CD1c-positive myeloid dendritic cell (primary cell): ENCODE measurements around the gene COL25A1.

ENCODE experiments used
- DNase-seq: peaks from one replicate; pipeline ENCODE4 v3.0.0-alpha.2; 2016; ENCODE audit errors: extremely low spot score

Gene COL25A1

GRCh38 chr4:109302361-109303139 is at the start of gene COL25A1:
TSS of gene COL25A1 (minus strand) at chr4:109302658.
- peak; percentile 16 for DNase-seq

GRCh38 chr4:109350121-109350520 is 47.7 kb upstream of the COL25A1 start:
- DNase-seq, result no peak

- DNase-seq, result no peak
Measured at GRCh38 chr4:109334129-109335105, 32.0 kb upstream of the COL25A1 start.

- peak; percentile 20 for DNase-seq
Measured at GRCh38 chr4:109332926-109333464, 30.5 kb upstream of the COL25A1 start.

- no peak for DNase-seq
Measured at GRCh38 chr4:109327641-109328040, 25.2 kb upstream of the COL25A1 start.

- no peak for DNase-seq
Measured at GRCh38 chr4:109325698-109326097, 23.2 kb upstream of the COL25A1 start.

- DNase-seq, result no peak
Measured at GRCh38 chr4:109323348-109323747, 20.9 kb upstream of the COL25A1 start.

- peak; percentile 33 for DNase-seq
Measured at GRCh38 chr4:109321232-109321631, 18.8 kb upstream of the COL25A1 start.

- peak; percentile 17 for DNase-seq
Measured at GRCh38 chr4:109319684-109320083, 17.2 kb upstream of the COL25A1 start.

- DNase-seq, result peak; percentile 6
Measured at GRCh38 chr4:109319156-109319555, 16.7 kb upstream of the COL25A1 start.

GRCh38 chr4:109315818-109316217 is 13.4 kb upstream of the COL25A1 start:
- DNase-seq, result no peak

GRCh38 chr4:109315341-109315740 is 12.9 kb upstream of the COL25A1 start:
- DNase-seq, result no peak

GRCh38 chr4:109313168-109314133 is 11.0 kb upstream of the COL25A1 start:
- DNase-seq, result no peak

- DNase-seq, result peak; percentile 39
Measured at GRCh38 chr4:109303140-109303496, 660 bp upstream of the COL25A1 start.

- no peak for DNase-seq
Measured at GRCh38 chr4:109301651-109302360, 652 bp downstream of the COL25A1 start.

GRCh38 chr4:109298279-109299010 is 4.0 kb downstream of the COL25A1 start:
- no peak for DNase-seq

- no peak for DNase-seq
Measured at GRCh38 chr4:109296527-109296926, 5.9 kb downstream of the COL25A1 start.

GRCh38 chr4:109295081-109295480 is 7.4 kb downstream of the COL25A1 start:
- DNase-seq, result no peak

GRCh38 chr4:109294468-109295020 is 7.9 kb downstream of the COL25A1 start:
- peak; percentile 13 for DNase-seq

- DNase-seq, result peak; percentile 76
Measured at GRCh38 chr4:109294006-109294405, 8.5 kb downstream of the COL25A1 start.
